Measurements from ENCODE around the gene STIMATE. TPM values are rescaled to one million over a fixed set of nuclear protein-coding genes. Genes with fewer than 3 reads are reported as not detected.

STIMATE gene
- total and polyA plus RNA-seq, 2 of the 4 experiments (the other 2 are of a cell fraction): 10.6 to 17.8 TPM

DNA sequence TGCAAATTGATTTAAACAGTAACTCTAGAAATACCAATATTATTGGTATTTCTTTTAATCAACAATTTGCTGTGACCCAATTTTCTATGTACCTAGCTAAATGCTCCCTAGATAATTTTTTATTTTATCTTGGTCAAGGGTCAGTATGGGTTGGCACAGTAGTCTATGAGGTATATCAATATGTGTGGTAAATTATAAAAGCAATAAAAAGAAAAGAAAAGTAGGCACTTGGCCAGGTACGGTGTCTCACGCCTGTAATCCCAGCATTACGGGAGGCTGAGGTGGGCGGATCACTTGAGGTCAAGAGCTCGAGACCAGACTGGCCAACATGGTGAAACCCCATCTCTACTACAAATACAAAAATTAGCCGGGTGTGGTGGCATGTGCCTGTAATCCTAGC is 34.0 kb upstream of the STIMATE start:
- Histone ChIP-seq H3K27ac (ENCODE audit: insufficient read depth, low read length) (no peak overlapping the region), H3K56ac (ENCODE audit: extremely low read depth, insufficient read depth, low read length) (no peak overlapping the region), H3K9me3 (ENCODE audit: control insufficient read depth, insufficient read depth, low read length) (no peaks in the 10 kb centered on the region), H3K79me1 (ENCODE audit: low read depth in 1 of 2, low read length in 2 of 2) (no peaks in the 10 kb centered on the region), H3K9ac (ENCODE audit: low read depth, low read length) (no peak overlapping the region), H3K9me1 (ENCODE audit: insufficient read depth, low read length) (no peaks in the 10 kb centered on the region), H2BK20ac (ENCODE audit: low read depth, low read length) (no peak overlapping the region), H2BK120ac (ENCODE audit: low read depth, low read length) (no peak overlapping the region), H3K23ac (ENCODE audit: low read depth, low read length) (no peak overlapping the region), H2AK9ac (replicated peaks; ENCODE audit: low read depth, low read length, poor library complexity) (no peak overlapping the region), H4K20me1 (ENCODE audit: insufficient read depth, low read length) (no peaks in the 10 kb centered on the region), H2AFZ (replicated peaks; ENCODE audit: low read length, poor library complexity) (no peak overlapping the region), H2BK15ac (ENCODE audit: low read depth, low read length) (no peak overlapping the region), H3K4me2 (ENCODE audit: low read depth, low read length) (no peak overlapping the region), H4K8ac (ENCODE audit: low read depth in 2 of 2, low read length in 2 of 2) (no peak overlapping the region), H3K4ac (ENCODE audit: low read depth, low read length) (no peak overlapping the region), H3K4me1 (ENCODE audit: control insufficient read depth, insufficient read depth, low read length) (no peaks in the 10 kb centered on the region), H3K4me3 (ENCODE audit: insufficient read depth, low read depth, low read length) (no peak overlapping the region), H4K5ac (ENCODE audit: low read depth, low read length) (no peak overlapping the region), H2AK5ac (ENCODE audit: low read depth, low read length) (no peak overlapping the region), H3K27me3 (ENCODE audit: control insufficient read depth, insufficient read depth, low read length) (no peaks in the 10 kb centered on the region), H2BK5ac (ENCODE audit: low read depth, low read length, poor library complexity, severe bottlenecking) (no peak overlapping the region), H3K18ac (ENCODE audit: low read depth, low read length) (no peak overlapping the region), H4K91ac (ENCODE audit: insufficient read depth, low read depth, low read length) (no peak overlapping the region), H3K14ac (replicated peaks; ENCODE audit: low read depth, low read length) (no peak overlapping the region), H3K36me3 (ENCODE audit: control insufficient read depth, insufficient read depth, low read length) (no peaks in the 10 kb centered on the region)
- no peak for DNase-seq
- ChIA-PET POLR2A (ENCODE audit: unreplicated experiment) (no interaction called here), CTCF (no interaction called here)
- ATAC-seq (ENCODE audit: low read depth): no peak
- no TSS peak for BruUV-seq (replicated peaks)
- dilution Hi-C loops (cut with HindIII; ENCODE audit: low sequenced_read_pairs, unreplicated experiment) (no loop called here), intact Hi-C loops (cut with micrococcal nuclease) (no loop called here), in situ Hi-C loops (cut with MboI; ENCODE audit: low sequenced_read_pairs) (no loop called here)
- no CpG with 5 or more reads among the region's 6 CpGs for WGBS, 2 experiments (ENCODE audit: extremely low coverage in 2 of 2, insufficient read length in 1 of 2)
- TF ChIP-seq, protein P1, sequence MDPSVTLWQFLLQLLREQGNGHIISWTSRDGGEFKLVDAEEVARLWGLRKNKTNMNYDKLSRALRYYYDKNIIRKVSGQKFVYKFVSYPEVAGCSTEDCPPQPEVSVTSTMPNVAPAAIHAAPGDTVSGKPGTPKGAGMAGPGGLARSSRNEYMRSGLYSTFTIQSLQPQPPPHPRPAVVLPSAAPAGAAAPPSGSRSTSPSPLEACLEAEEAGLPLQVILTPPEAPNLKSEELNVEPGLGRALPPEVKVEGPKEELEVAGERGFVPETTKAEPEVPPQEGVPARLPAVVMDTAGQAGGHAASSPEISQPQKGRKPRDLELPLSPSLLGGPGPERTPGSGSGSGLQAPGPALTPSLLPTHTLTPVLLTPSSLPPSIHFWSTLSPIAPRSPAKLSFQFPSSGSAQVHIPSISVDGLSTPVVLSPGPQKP (IDR thresholded peaks at IDR 0.05; ENCODE audit: borderline replicate concordance, low read depth, low read length): no peak
- TF ChIP-seq MXI1 (IDR thresholded peaks at IDR 0.05; ENCODE audit: borderline replicate concordance, low read depth, low read length) (no peak), RFX5 (IDR thresholded peaks at IDR 0.05; ENCODE audit: low read depth, low read length) (no peak), CHD1 (IDR thresholded peaks at IDR 0.05; ENCODE audit: low read depth, low read length) (no peak), MAFK (IDR thresholded peaks at IDR 0.05; ENCODE audit: low read depth, low read length) (no peak), BHLHE40 (IDR thresholded peaks at IDR 0.05; ENCODE audit: low read depth, low read length) (no peak)
- TF ChIP-seq, protein P2, sequence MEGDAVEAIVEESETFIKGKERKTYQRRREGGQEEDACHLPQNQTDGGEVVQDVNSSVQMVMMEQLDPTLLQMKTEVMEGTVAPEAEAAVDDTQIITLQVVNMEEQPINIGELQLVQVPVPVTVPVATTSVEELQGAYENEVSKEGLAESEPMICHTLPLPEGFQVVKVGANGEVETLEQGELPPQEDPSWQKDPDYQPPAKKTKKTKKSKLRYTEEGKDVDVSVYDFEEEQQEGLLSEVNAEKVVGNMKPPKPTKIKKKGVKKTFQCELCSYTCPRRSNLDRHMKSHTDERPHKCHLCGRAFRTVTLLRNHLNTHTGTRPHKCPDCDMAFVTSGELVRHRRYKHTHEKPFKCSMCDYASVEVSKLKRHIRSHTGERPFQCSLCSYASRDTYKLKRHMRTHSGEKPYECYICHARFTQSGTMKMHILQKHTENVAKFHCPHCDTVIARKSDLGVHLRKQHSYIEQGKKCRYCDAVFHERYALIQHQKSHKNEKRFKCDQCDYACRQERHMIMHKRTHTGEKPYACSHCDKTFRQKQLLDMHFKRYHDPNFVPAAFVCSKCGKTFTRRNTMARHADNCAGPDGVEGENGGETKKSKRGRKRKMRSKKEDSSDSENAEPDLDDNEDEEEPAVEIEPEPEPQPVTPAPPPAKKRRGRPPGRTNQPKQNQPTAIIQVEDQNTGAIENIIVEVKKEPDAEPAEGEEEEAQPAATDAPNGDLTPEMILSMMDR (conservative IDR thresholded peaks at IDR 0.05; ENCODE audit: low read depth, low read length): no peak

Measured in IMR-90 (cell line).